ENCODE results near the gene EML2.
"Not testable (repeated sequence)": the region's sequence is repeated elsewhere in the genome, so short reads cannot be mapped to it uniquely, and the experiment has no call there.

Gene EML2

GRCh38 chr19:45641274-45642105 lies 2.3 kb upstream of the EML2 start:
- CTCF ChIA-PET, result interaction anchor here (0.6 to 3.3 kb wide), 31 partner anchors 9 to 202 kb away, joined by 3 to 52 read pairs (median 5); partner anchors contain the start of genes GIPR, OPA3 and QPCTL
- Mint-ChIP-seq H3K4me1 (peaks cover 68% of the 10 kb centered on the region), H3K36me3 (peaks cover 13% of the 10 kb centered on the region), H3K27ac (peak overlapping the region; percentile 97), H3K27me3 (peaks cover 29% of the 10 kb centered on the region), H3K4me3 (peak overlapping the region; percentile 71), H3K9me3 (peaks cover 2% of the 10 kb centered on the region)
- peak; percentile 87 for DNase-seq

- CTCF ChIA-PET, result interaction anchor here (0.9 to 3.3 kb wide), 12 partner anchors 10 to 201 kb away, joined by 3 to 52 read pairs (median 9); no protein-coding TSS in a partner anchor
- peaks cover 2% of the 10 kb centered on the region for H3K9me3 Mint-ChIP-seq
These were observed 1.7 kb upstream of the EML2 start for GRCh38 chr19:45640849-45641273.

GRCh38 chr19:45637890-45638667 lies 1.1 kb downstream of the EML2 start:
- Mint-ChIP-seq H3K9me3 (peaks cover 2% of the 10 kb centered on the region), H3K27ac (peak overlapping the region; percentile 37), H3K27me3 (peaks cover 2% of the 10 kb centered on the region), H3K4me3 (peak overlapping the region; percentile 96), H3K4me1 (peaks cover 47% of the 10 kb centered on the region), H3K36me3 (peaks cover 17% of the 10 kb centered on the region)
- CTCF ChIA-PET, result interaction anchor here (0.7 to 2.2 kb wide), 4 partner anchors 11 to 191 kb away, joined by 3 to 8 read pairs (median 4); no protein-coding TSS in a partner anchor
- no peak for DNase-seq

More at GRCh38 chr19:45640849-45641273, 1.7 kb upstream of the EML2 start:
- DNase-seq, result peak; percentile 59
- H3K4me3 Mint-ChIP-seq, result peak overlapping the region; percentile 71
- peaks cover 65% of the 10 kb centered on the region for H3K4me1 Mint-ChIP-seq
- H3K27me3 Mint-ChIP-seq, result peaks cover 24% of the 10 kb centered on the region
- H3K27ac Mint-ChIP-seq, result peak overlapping the region; percentile 97
- peaks cover 16% of the 10 kb centered on the region for H3K36me3 Mint-ChIP-seq

- Mint-ChIP-seq H3K27me3 (no peaks in the 10 kb centered on the region), H3K27ac (no peak overlapping the region), H3K4me3 (no peak overlapping the region), H3K4me1 (peaks cover 42% of the 10 kb centered on the region), H3K36me3 (peaks cover 24% of the 10 kb centered on the region), H3K9me3 (peaks cover 2% of the 10 kb centered on the region)
- DNase-seq, result no peak
- CTCF ChIA-PET, result no interaction called here
These were observed 2.3 kb downstream of the EML2 start for GRCh38 chr19:45636902-45637301.

- peaks cover 36% of the 10 kb centered on the region for H3K4me1 Mint-ChIP-seq
- DNase-seq, result no peak
- no peaks in the 10 kb centered on the region for H3K27me3 Mint-ChIP-seq
- peaks cover 23% of the 10 kb centered on the region for H3K36me3 Mint-ChIP-seq
- H3K27ac Mint-ChIP-seq, result no peak overlapping the region
- no peak overlapping the region for H3K4me3 Mint-ChIP-seq
- H3K9me3 Mint-ChIP-seq, result peaks cover 2% of the 10 kb centered on the region
- CTCF ChIA-PET, result interaction anchor here (0.7 kb wide), 1 partner anchor 872 kb away, joined by 4 read pairs; no protein-coding TSS in a partner anchor
These were observed 2.9 kb downstream of the EML2 start for GRCh38 chr19:45636275-45636674.

GRCh38 chr19:45632468-45633196 lies 6.6 kb downstream of the EML2 start:
- Mint-ChIP-seq H3K4me1 (peaks cover 12% of the 10 kb centered on the region), H3K36me3 (peaks cover 20% of the 10 kb centered on the region), H3K9me3 (no peaks in the 10 kb centered on the region), H3K27ac (peak overlapping the region; percentile 69), H3K4me3 (no peak overlapping the region), H3K27me3 (no peaks in the 10 kb centered on the region)
- CTCF ChIA-PET, result no interaction called here
- DNase-seq, result peak; percentile 38

GRCh38 chr19:45630463-45630862 lies 8.7 kb downstream of the EML2 start:
- CTCF ChIA-PET, result interaction anchor here (0.8 to 1.3 kb wide), 2 partner anchors 12 to 59 kb away, joined by 3 to 8 read pairs; no protein-coding TSS in a partner anchor
- Mint-ChIP-seq H3K27me3 (no peaks in the 10 kb centered on the region), H3K9me3 (no peaks in the 10 kb centered on the region), H3K27ac (no peak overlapping the region), H3K4me1 (peaks cover 9% of the 10 kb centered on the region), H3K36me3 (peaks cover 26% of the 10 kb centered on the region), H3K4me3 (no peak overlapping the region)
- DNase-seq, result no peak

GRCh38 chr19:45629704-45630103 lies 9.5 kb downstream of the EML2 start:
- no peaks in the 10 kb centered on the region for H3K27me3 Mint-ChIP-seq
- H3K36me3 Mint-ChIP-seq, result peaks cover 27% of the 10 kb centered on the region
- H3K27ac Mint-ChIP-seq, result no peak overlapping the region

GRCh38 chr19:45628219-45628618 lies 11.0 kb downstream of the EML2 start:
- DNase-seq, H3K4me3 Mint-ChIP-seq, H3K4me1 Mint-ChIP-seq, H3K9me3 Mint-ChIP-seq, H3K27me3 Mint-ChIP-seq, H3K27ac Mint-ChIP-seq: not testable (repeated sequence)
- CTCF ChIA-PET, result interaction anchor here (1.5 kb wide), 1 partner anchor 10 kb away, joined by 5 read pairs; no protein-coding TSS in a partner anchor
- peaks cover 35% of the 10 kb centered on the region for H3K36me3 Mint-ChIP-seq

More at GRCh38 chr19:45629704-45630103, 9.5 kb downstream of the EML2 start:
- DNase-seq, result no peak
- CTCF ChIA-PET, result interaction anchor here (0.8 kb wide), 1 partner anchor 14 kb away, joined by 3 read pairs; no protein-coding TSS in a partner anchor
- no peaks in the 10 kb centered on the region for H3K9me3 Mint-ChIP-seq
- H3K4me3 Mint-ChIP-seq, result no peak overlapping the region
- H3K4me1 Mint-ChIP-seq, result peaks cover 9% of the 10 kb centered on the region

- Mint-ChIP-seq H3K27me3 (no peaks in the 10 kb centered on the region), H3K4me3 (no peak overlapping the region), H3K36me3 (peaks cover 41% of the 10 kb centered on the region), H3K27ac (no peak overlapping the region), H3K4me1 (no peaks in the 10 kb centered on the region), H3K9me3 (no peaks in the 10 kb centered on the region)
- CTCF ChIA-PET, result no interaction called here
- no peak for DNase-seq
These were observed 15.2 kb downstream of the EML2 start for GRCh38 chr19:45623984-45624383.

- no peak overlapping the region for H3K4me3 Mint-ChIP-seq
- H3K9me3 Mint-ChIP-seq, result no peaks in the 10 kb centered on the region
- DNase-seq, result no peak
- H3K36me3 Mint-ChIP-seq, result peaks cover 42% of the 10 kb centered on the region
- CTCF ChIA-PET, result no interaction called here
- H3K4me1 Mint-ChIP-seq, result no peaks in the 10 kb centered on the region
- no peaks in the 10 kb centered on the region for H3K27me3 Mint-ChIP-seq
- no peak overlapping the region for H3K27ac Mint-ChIP-seq
These were observed 17.2 kb downstream of the EML2 start for GRCh38 chr19:45621976-45622503.

- peaks cover 45% of the 10 kb centered on the region for H3K36me3 Mint-ChIP-seq
- CTCF ChIA-PET, result interaction anchor here (0.8 kb wide), 1 partner anchor 21 kb away, joined by 3 read pairs; no protein-coding TSS in a partner anchor
- no peak overlapping the region for H3K27ac Mint-ChIP-seq
- H3K4me3 Mint-ChIP-seq, result no peak overlapping the region
- H3K27me3 Mint-ChIP-seq, result no peaks in the 10 kb centered on the region
- H3K4me1 Mint-ChIP-seq, result no peaks in the 10 kb centered on the region
- H3K9me3 Mint-ChIP-seq, result no peaks in the 10 kb centered on the region
- DNase-seq, result no peak
These were observed 17.8 kb downstream of the EML2 start for GRCh38 chr19:45621389-45621788.

GRCh38 chr19:45616704-45617017 lies 22.5 kb downstream of the EML2 start:
- Mint-ChIP-seq H3K4me1 (peaks cover 19% of the 10 kb centered on the region), H3K4me3 (no peak overlapping the region), H3K36me3 (peaks cover 52% of the 10 kb centered on the region), H3K27me3 (no peaks in the 10 kb centered on the region), H3K27ac (no peak overlapping the region), H3K9me3 (no peaks in the 10 kb centered on the region)
- no peak for DNase-seq
- CTCF ChIA-PET, result interaction anchor here (1.6 kb wide), 1 partner anchor 25 kb away, joined by 4 read pairs; no protein-coding TSS in a partner anchor
